NCI-H128 (cell line): ENCODE measurements around the gene MRGPRG.
A peak's percentile ranks its signal among the peaks of the same experiment; 100 is the strongest.
"Not testable (repeated sequence)": the region's sequence is repeated elsewhere in the genome, so short reads cannot be mapped to it uniquely, and the experiment has no call there.

Experiments
- DNase-seq: peaks from one replicate; lab custom pipeline; 2025; ENCODE audit not compliant: unreplicated experiment; lab: John Stamatoyannopoulos, UW

Gene MRGPRG, protein sequence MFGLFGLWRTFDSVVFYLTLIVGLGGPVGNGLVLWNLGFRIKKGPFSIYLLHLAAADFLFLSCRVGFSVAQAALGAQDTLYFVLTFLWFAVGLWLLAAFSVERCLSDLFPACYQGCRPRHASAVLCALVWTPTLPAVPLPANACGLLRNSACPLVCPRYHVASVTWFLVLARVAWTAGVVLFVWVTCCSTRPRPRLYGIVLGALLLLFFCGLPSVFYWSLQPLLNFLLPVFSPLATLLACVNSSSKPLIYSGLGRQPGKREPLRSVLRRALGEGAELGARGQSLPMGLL

DNA sequence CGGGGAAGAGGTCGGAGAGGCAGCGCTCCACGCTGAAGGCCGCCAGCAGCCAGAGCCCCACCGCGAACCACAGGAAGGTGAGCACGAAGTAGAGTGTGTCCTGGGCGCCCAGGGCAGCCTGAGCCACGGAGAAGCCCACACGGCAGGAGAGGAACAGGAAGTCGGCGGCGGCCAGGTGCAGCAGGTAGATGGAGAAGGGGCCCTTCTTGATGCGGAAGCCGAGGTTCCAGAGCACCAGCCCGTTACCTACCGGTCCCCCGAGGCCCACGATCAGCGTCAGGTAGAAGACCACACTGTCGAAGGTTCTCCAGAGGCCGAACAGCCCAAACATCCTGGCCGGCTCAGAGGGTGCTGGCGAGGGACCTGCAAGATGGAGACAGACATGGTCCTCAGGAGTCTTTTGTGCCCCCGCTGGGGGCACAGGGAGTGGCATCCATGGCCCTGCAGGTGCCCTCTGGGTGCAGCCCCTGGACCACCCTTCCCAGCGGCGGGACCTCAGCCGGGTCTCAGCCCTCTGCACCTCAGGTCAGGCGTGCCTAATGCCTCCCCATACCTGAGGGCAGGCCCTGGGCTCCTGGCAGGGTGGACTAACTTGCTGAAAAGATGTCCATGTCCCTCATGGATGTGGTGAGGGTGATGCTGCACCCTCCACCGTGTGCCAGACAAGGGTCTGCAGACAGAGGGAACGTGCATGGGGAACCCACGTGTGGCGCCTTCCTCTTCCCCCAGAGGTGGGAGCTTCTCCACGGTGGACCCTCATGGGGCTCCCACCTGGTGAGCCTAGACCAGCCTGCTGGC lies at the start of gene MRGPRG:
Gene MRGPRG (minus strand): TSS at position 331 of the 798 bp plus-strand sequence. CDS start 0 bp downstream, at position 331.
- DNase-seq: no peak

GRCh38 chr11:3262548-3262947 lies 43.9 kb upstream of the MRGPRG start:
- not testable (repeated sequence) for DNase-seq

GRCh38 chr11:3261831-3262230 lies 43.2 kb upstream of the MRGPRG start:
- DNase-seq: not testable (repeated sequence)

DNA sequence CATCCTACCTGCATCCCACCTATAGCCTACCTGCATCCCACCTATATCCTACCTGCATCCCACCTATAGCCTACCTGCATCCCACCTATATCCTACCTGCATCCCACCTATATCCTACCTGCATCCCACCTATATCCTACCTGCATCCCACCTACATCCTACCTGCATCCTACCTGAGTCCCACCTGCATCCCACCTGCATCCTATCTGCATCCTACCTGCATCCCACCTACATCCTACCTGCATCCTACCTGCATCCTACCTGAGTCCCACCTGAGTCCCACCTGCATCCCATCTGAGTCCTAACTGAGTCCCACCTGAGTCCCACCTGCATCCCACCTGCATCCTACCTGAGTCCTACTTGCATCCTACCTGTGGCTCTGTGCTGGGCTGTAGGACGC lies 38.9 kb upstream of the MRGPRG start:
- DNase-seq: not testable (repeated sequence)

- DNase-seq: not testable (repeated sequence)
Observed at GRCh38 chr11:3255241-3255640, 36.6 kb upstream of the MRGPRG start.

- DNase-seq: not testable (repeated sequence)
Observed at GRCh38 chr11:3254773-3255172, 36.2 kb upstream of the MRGPRG start.

GRCh38 chr11:3245071-3245470 lies 26.5 kb upstream of the MRGPRG start:
- no peak for DNase-seq

DNA sequence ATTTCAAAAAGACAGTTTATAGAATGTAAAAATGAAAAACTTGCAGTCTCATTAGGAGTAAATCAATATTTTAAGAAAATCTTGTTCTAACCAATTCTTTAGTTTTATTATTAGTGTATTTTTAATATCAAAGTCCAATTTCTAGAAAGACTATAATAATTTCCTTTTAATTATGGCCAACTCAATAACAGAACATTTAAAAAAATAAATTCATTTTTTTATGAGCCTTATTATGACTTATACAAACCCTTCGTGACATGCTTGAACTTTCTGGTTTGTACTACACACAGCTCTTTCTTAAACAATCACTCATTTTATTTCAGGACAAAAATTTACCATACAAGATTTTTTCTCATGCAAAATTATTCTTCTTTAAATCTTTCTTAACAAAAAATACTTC lies 25.3 kb upstream of the MRGPRG start:
- DNase-seq: no peak

- DNase-seq: no peak
Observed at GRCh38 chr11:3237119-3237518, 18.5 kb upstream of the MRGPRG start.

GRCh38 chr11:3234846-3235245 lies 16.2 kb upstream of the MRGPRG start:
- no peak for DNase-seq

DNA sequence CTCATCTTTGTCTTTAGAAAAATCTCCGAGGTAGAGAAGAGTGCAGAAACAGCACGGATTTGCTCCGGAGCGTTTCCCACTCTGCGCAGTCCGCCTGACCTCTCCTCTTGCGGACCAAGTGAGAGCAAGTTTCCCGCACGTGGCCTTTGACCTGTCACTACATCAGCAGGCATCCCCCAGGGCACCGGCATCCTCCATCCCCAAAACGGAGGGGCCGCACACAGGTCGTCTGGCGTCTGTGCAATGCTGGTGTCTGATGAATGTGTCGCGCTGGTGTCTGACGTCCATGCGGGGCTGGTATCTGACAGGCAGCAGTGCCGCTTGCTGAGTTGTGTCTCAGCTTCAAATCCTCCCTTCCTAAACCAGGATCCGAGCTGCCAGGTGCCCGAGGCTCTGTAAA lies 14.3 kb upstream of the MRGPRG start:
- DNase-seq: no peak

GRCh38 chr11:3231851-3232744 lies 13.5 kb upstream of the MRGPRG start, which contains the start of gene MRGPRE:
TSS of gene MRGPRE (minus strand) at chr11:3232417. CDS start at chr11:3228799, 3,618 bp downstream.
- peak; percentile 69 for DNase-seq

GRCh38 chr11:3231550-3231850 lies 12.9 kb upstream of the MRGPRG start:
- DNase-seq: no peak

- no peak for DNase-seq
Observed at GRCh38 chr11:3230636-3231549, 12.3 kb upstream of the MRGPRG start.

GRCh38 chr11:3229673-3230630 lies 11.3 kb upstream of the MRGPRG start:
- no peak for DNase-seq

GRCh38 chr11:3228445-3228829 lies 9.8 kb upstream of the MRGPRG start:
- DNase-seq: no peak

GRCh38 chr11:3227568-3228444 lies 9.2 kb upstream of the MRGPRG start:
- DNase-seq: no peak

- no peak for DNase-seq
Observed at GRCh38 chr11:3226846-3227567, 8.4 kb upstream of the MRGPRG start.
